CD4-positive, alpha-beta memory T cell (primary cell): ENCODE measurements around the gene SLC4A5. TPM values are rescaled to one million over a fixed set of nuclear protein-coding genes. Genes with fewer than 3 reads are reported as not detected.

ENCODE experiments used
- CTCF ChIA-PET: fragments of 350-600 bp; sonication (Branson Sonifier 250); formaldehyde crosslinking; loops from one replicate; lab custom pipeline; 2021; ENCODE audit warnings: inconsistent platforms; ENCODE audit not compliant: partially characterized antibody; lab: Charles Lee
- POLR2A ChIA-PET: fragments of 350-600 bp; sonication (Branson Sonifier 250); formaldehyde crosslinking; loops from one replicate; lab custom pipeline; 2021; ENCODE audit not compliant: partially characterized antibody; lab: Charles Lee
- DNase-seq, 5 donors: peaks; one replicate each; pipeline versions ENCODE4 v3.0.0 to v3.0.0-alpha.2; 2020 to 2022; ENCODE audit warnings: mixed read lengths in 1 of 5
- H3K27ac ChIP-seq: one replicate; pipeline ENCODE4 v1.7.0; 2013; ENCODE audit warnings: low read depth, low read length
- H3K27me3 ChIP-seq: 2 replicates; pipeline ENCODE4 v1.7.0; 2013; ENCODE audit warnings: mild to moderate bottlenecking, low read length, moderate library complexity; ENCODE audit not compliant: insufficient read depth
- H3K36me3 ChIP-seq: 2 replicates; pipeline ENCODE4 v1.7.0; 2013; ENCODE audit warnings: mild to moderate bottlenecking, low read length, moderate library complexity; ENCODE audit not compliant: insufficient read depth
- H3K4me1 ChIP-seq: 2 replicates; pipeline ENCODE4 v1.7.0; 2013; ENCODE audit warnings: mild to moderate bottlenecking, low read length, moderate library complexity; ENCODE audit not compliant: insufficient read depth
- H3K4me3 ChIP-seq, 2 donors: one replicate each; pipeline ENCODE4 v1.7.0; 2013; ENCODE audit warnings: low read length in 2 of 2, mild to moderate bottlenecking in 1 of 2
- H3K9me3 ChIP-seq, 2 donors: one replicate each; pipeline ENCODE4 v1.7.0; 2013; ENCODE audit warnings: low read length in 2 of 2, control low read depth in 1 of 2; ENCODE audit not compliant: control insufficient read depth in 1 of 2
- H3K27ac Mint-ChIP-seq, 7 donors: one replicate each; pipeline ENCODE4 v1.8.0; 2020 to 2021; ENCODE audit warnings: mixed read lengths in 7 of 7, mild to moderate bottlenecking in 6 of 7, inconsistent platforms in 3 of 7, moderate library complexity in 3 of 7
- H3K27me3 Mint-ChIP-seq, 2 donors: one replicate each; pipeline ENCODE4 v1.8.0; 2020 to 2021; ENCODE audit warnings: mixed read lengths in 2 of 2
- H3K36me3 Mint-ChIP-seq, 2 donors: one replicate each; pipeline ENCODE4 v1.8.0; 2020 to 2021; ENCODE audit warnings: mixed read lengths in 2 of 2, inconsistent platforms in 1 of 2, mild to moderate bottlenecking in 1 of 2
- H3K4me1 Mint-ChIP-seq, 4 donors: one replicate each; pipeline ENCODE4 v1.8.0; 2020 to 2021; ENCODE audit warnings: mixed read lengths in 4 of 4, mild to moderate bottlenecking in 1 of 4
- H3K4me3 Mint-ChIP-seq, 8 donors: one replicate each; pipeline ENCODE4 v1.8.0; 2020 to 2021; ENCODE audit warnings: mixed read lengths in 8 of 8, mild to moderate bottlenecking in 7 of 8, moderate library complexity in 6 of 8, inconsistent platforms in 3 of 8
- H3K9me3 Mint-ChIP-seq, 8 donors: one replicate each; pipeline ENCODE4 v1.8.0; 2020 to 2021; ENCODE audit warnings: mixed read lengths in 8 of 8, mild to moderate bottlenecking in 5 of 8, inconsistent platforms in 3 of 8, moderate library complexity in 1 of 8
- intact Hi-C: fragments of 100-400 bp; cut with micrococcal nuclease; formaldehyde crosslinking; loops from one replicate; pipeline ENCODE4 v1.15.1; 2023
- polyA plus RNA-seq, 2 donors: library from polyadenylated mRNA; unstranded; fragments of 300-500 nt; fragmentation: Illumina TruSeq; gene quantifications; one replicate each; pipeline ENCODE4 v1.2.3, GENCODE V29; 2021
- total RNA-seq, 2 experiments: library from RNA; stranded (reverse); gene quantifications; one replicate each; pipeline ENCODE4 v1.2.3, GENCODE V29; 2021

Gene SLC4A5
- total and polyA plus RNA-seq, 4 experiments from 2014 or later, result 0.25 to 11.5 (median 7.2) TPM

- intact Hi-C loops, result no loop called here
- POLR2A ChIA-PET, result no interaction called here
- H3K27me3 Mint-ChIP-seq, result no peaks in the 10 kb centered on the region
Observed at GRCh38 chr2:74281141-74281975, 61.9 kb downstream of the SLC4A5 start.

GRCh38 chr2:74278694-74279093, 64.5 kb downstream of the SLC4A5 start:
- CTCF ChIA-PET, result interaction anchor here (1.0 to 4.8 kb wide), 2 partner anchors 28 to 56 kb away, joined by 3 to 18 read pairs; no protein-coding TSS in a partner anchor

More at GRCh38 chr2:74281141-74281975, 61.9 kb downstream of the SLC4A5 start:
- no peak for DNase-seq
- Mint-ChIP-seq H3K4me1 (no peaks in the 10 kb centered on the region), H3K36me3 (peaks cover 12 to 37% of the 10 kb centered on the region in 2 donors), H3K27ac (peak overlapping the region in 2 of 7 donors; percentile 6 to 64), H3K4me3 (no peak overlapping the region), H3K9me3 (no peaks in the 10 kb centered on the region)
- Histone ChIP-seq H3K9me3 (no peaks in the 10 kb centered on the region), H3K27ac (no peak overlapping the region), H3K36me3 (no peaks in the 10 kb centered on the region), H3K27me3 (no peaks in the 10 kb centered on the region), H3K4me3 (no peak overlapping the region), H3K4me1 (no peaks in the 10 kb centered on the region)
- CTCF ChIA-PET, result interaction anchor here (1.3 to 4.8 kb wide), 2 partner anchors 32 to 53 kb away, joined by 4 to 18 read pairs; no protein-coding TSS in a partner anchor

GRCh38 chr2:74278176-74278575, 65.0 kb downstream of the SLC4A5 start:
- H3K4me3 ChIP-seq, result no peak overlapping the region
- Mint-ChIP-seq H3K27me3 (no peaks in the 10 kb centered on the region), H3K4me3 (no peak overlapping the region), H3K9me3 (no peaks in the 10 kb centered on the region), H3K27ac (peak overlapping the region in 1 of 7 donors; percentile 2), H3K4me1 (peaks cover 0 to 3% (median 0%) of the 10 kb centered on the region in 4 donors), H3K36me3 (peaks cover 10 to 38% of the 10 kb centered on the region in 2 donors)
- CTCF ChIA-PET, result interaction anchor here (1.0 to 4.8 kb wide), 2 partner anchors 27 to 57 kb away, joined by 3 to 18 read pairs; no protein-coding TSS in a partner anchor
- no peaks in the 10 kb centered on the region for H3K36me3 ChIP-seq
- intact Hi-C loops, result no loop called here
- H3K9me3 ChIP-seq, result no peaks in the 10 kb centered on the region
- POLR2A ChIA-PET, result no interaction called here
- H3K27me3 ChIP-seq, result no peaks in the 10 kb centered on the region
- no peaks in the 10 kb centered on the region for H3K4me1 ChIP-seq
- no peak for DNase-seq
- H3K27ac ChIP-seq, result no peak overlapping the region

More at GRCh38 chr2:74278694-74279093, 64.5 kb downstream of the SLC4A5 start:
- Histone ChIP-seq H3K27me3 (no peaks in the 10 kb centered on the region), H3K4me1 (no peaks in the 10 kb centered on the region), H3K4me3 (no peak overlapping the region), H3K27ac (no peak overlapping the region), H3K36me3 (no peaks in the 10 kb centered on the region), H3K9me3 (no peaks in the 10 kb centered on the region)
- Mint-ChIP-seq H3K4me1 (peaks cover 0 to 3% (median 0%) of the 10 kb centered on the region in 4 donors), H3K9me3 (no peaks in the 10 kb centered on the region), H3K27me3 (no peaks in the 10 kb centered on the region), H3K27ac (peak overlapping the region in 1 of 7 donors; percentile 36), H3K36me3 (peaks cover 12 to 41% of the 10 kb centered on the region in 2 donors), H3K4me3 (no peak overlapping the region)
- DNase-seq, result no peak
- intact Hi-C loops, result no loop called here
- POLR2A ChIA-PET, result no interaction called here

- H3K9me3 Mint-ChIP-seq, result no peaks in the 10 kb centered on the region
- H3K9me3 ChIP-seq, result no peaks in the 10 kb centered on the region
- H3K4me1 Mint-ChIP-seq, result peaks cover 0 to 7% (median 2%) of the 10 kb centered on the region in 4 donors
- no peaks in the 10 kb centered on the region for H3K4me1 ChIP-seq
- DNase-seq, result no peak
- intact Hi-C loops, result no loop called here
- H3K27ac Mint-ChIP-seq, result peak overlapping the region in 3 of 7 donors; percentile 37 to 63 (median 53)
- H3K36me3 Mint-ChIP-seq, result peaks cover 7 to 34% of the 10 kb centered on the region in 2 donors
- POLR2A ChIA-PET, result no interaction called here
- H3K4me3 Mint-ChIP-seq, result no peak overlapping the region
- no peaks in the 10 kb centered on the region for H3K27me3 ChIP-seq
- H3K36me3 ChIP-seq, result no peaks in the 10 kb centered on the region
- H3K27me3 Mint-ChIP-seq, result no peaks in the 10 kb centered on the region
- CTCF ChIA-PET, result interaction anchor here (1.1 to 1.6 kb wide), 2 partner anchors 25 to 58 kb away, joined by 3 read pairs; no protein-coding TSS in a partner anchor
- no peak overlapping the region for H3K4me3 ChIP-seq
- no peak overlapping the region for H3K27ac ChIP-seq
Observed at GRCh38 chr2:74275228-74275627, 68.0 kb downstream of the SLC4A5 start.

GRCh38 chr2:74269667-74270066, 73.5 kb downstream of the SLC4A5 start:
- Histone ChIP-seq H3K36me3 (no peaks in the 10 kb centered on the region), H3K27ac (no peak overlapping the region), H3K4me1 (peaks cover 20% of the 10 kb centered on the region), H3K4me3 (no peak overlapping the region), H3K27me3 (no peaks in the 10 kb centered on the region), H3K9me3 (no peaks in the 10 kb centered on the region)
- Mint-ChIP-seq H3K27ac (peak overlapping the region in 4 of 7 donors; percentile 35 to 63 (median 56)), H3K36me3 (peaks cover 5 to 26% of the 10 kb centered on the region in 2 donors), H3K4me3 (peak overlapping the region in 1 of 8 donors; percentile 51), H3K27me3 (no peaks in the 10 kb centered on the region), H3K9me3 (no peaks in the 10 kb centered on the region), H3K4me1 (peaks cover 14 to 23% (median 18%) of the 10 kb centered on the region in 4 donors)
- POLR2A ChIA-PET, result no interaction called here
- no peak for DNase-seq
- CTCF ChIA-PET, result interaction anchor here (1.5 to 10.9 kb wide), 2 partner anchors 20 to 66 kb away, joined by 4 to 153 read pairs; no protein-coding TSS in a partner anchor
- intact Hi-C loops, result loop anchor here (5.0 kb wide), 2 partner anchors 123 to 263 kb away; no protein-coding TSS in a partner anchor

- no peak overlapping the region for H3K4me3 ChIP-seq
- H3K27ac ChIP-seq, result no peak overlapping the region
- intact Hi-C loops, result loop anchor here (1.0 to 5.0 kb wide), 3 partner anchors 68 to 265 kb away; no protein-coding TSS in a partner anchor
- peak overlapping the region; percentile 11 to 77 (median 65) for H3K4me3 Mint-ChIP-seq
- no peaks in the 10 kb centered on the region for H3K9me3 Mint-ChIP-seq
- H3K36me3 ChIP-seq, result no peaks in the 10 kb centered on the region
- POLR2A ChIA-PET, result interaction anchor here (1.2 to 1.8 kb wide), 2 partner anchors 24 to 124 kb away, joined by 3 to 9 read pairs; no protein-coding TSS in a partner anchor
- H3K27me3 Mint-ChIP-seq, result no peaks in the 10 kb centered on the region
- H3K4me1 Mint-ChIP-seq, result peaks cover 14 to 23% (median 18%) of the 10 kb centered on the region in 4 donors
- DNase-seq, result peak; percentile 66 to 73 (median 70)
- CTCF ChIA-PET, result interaction anchor here (1.2 to 10.9 kb wide), 11 partner anchors 13 to 324 kb away, joined by 3 to 153 read pairs (median 4); no protein-coding TSS in a partner anchor
- no peaks in the 10 kb centered on the region for H3K27me3 ChIP-seq
- H3K36me3 Mint-ChIP-seq, result peaks cover 7 to 32% of the 10 kb centered on the region in 2 donors
- no peaks in the 10 kb centered on the region for H3K9me3 ChIP-seq
- peak overlapping the region in 6 of 7 donors; percentile 14 to 81 (median 70) for H3K27ac Mint-ChIP-seq
- peaks cover 20% of the 10 kb centered on the region for H3K4me1 ChIP-seq
Observed at GRCh38 chr2:74267068-74267467, 76.1 kb downstream of the SLC4A5 start.
